Neutrophil (primary cell): ENCODE results near the gene PRAMEF8.
"Not testable (repeated sequence)": the region's sequence is repeated elsewhere in the genome, so short reads cannot be mapped to it uniquely, and the experiment has no call there.

Source experiments
- H3K27ac ChIP-seq: fragments of 200-600 bp; sonication (generic); 2 replicates; pipeline ENCODE4 v1.5.1; 2016; ENCODE audit warnings: mild to moderate bottlenecking, moderate library complexity
- H3K27me3 ChIP-seq: fragments of 200-600 bp; sonication (generic); 2 replicates; pipeline ENCODE4 v1.6.0; 2016; ENCODE audit warnings: mild to moderate bottlenecking
- H3K36me3 ChIP-seq: fragments of 200-600 bp; sonication (generic); 2 replicates; pipeline ENCODE4 v1.5.1; 2017
- H3K4me1 ChIP-seq, 2 experiments: fragments of 200-600 bp in 1 of 2; sonication (generic) in 1 of 2; 1 replicate in 1 of 2; 2 replicates in 1 of 2; pipeline versions ENCODE4 v1.5.1 to v1.6.1; 2013 to 2016; ENCODE audit warnings: low read depth in 1 of 2, low read length in 1 of 2, mild to moderate bottlenecking in 1 of 2, moderate library complexity in 1 of 2; ENCODE audit not compliant: control insufficient read depth in 1 of 2, insufficient read depth in 1 of 2
- H3K4me3 ChIP-seq, 2 experiments: fragments of 200-600 bp in 1 of 2; sonication (generic) in 1 of 2; 1 replicate in 1 of 2; 2 replicates in 1 of 2; pipeline ENCODE4 v1.5.1; 2013 to 2016; ENCODE audit warnings: low read depth in 1 of 2, low read length in 1 of 2, mild to moderate bottlenecking in 1 of 2, moderate library complexity in 1 of 2
- H3K9me3 ChIP-seq: fragments of 200-600 bp; sonication (generic); 2 replicates; pipeline ENCODE4 v1.5.1; 2016

Gene PRAMEF8

DNA sequence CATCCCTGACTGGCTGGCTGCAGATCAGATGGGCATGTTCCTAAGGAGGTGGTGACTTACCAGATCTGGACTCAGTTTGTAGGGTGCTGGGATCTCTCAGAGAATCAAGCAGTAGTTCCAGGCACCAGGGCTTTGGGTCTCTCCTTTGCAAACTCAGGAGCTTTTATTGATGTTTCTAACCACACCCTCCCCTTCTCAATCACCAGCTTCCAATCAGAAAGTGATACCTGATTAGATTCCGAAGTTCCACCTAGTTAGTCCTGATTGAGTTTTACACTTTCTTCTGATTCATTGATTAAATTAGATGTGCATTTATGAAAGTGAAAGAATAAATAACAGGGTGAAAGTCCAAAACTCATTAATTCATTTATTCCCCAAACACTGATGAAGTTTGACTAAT, at the start of gene PRAMEF8:
Gene PRAMEF8 (minus strand): TSS at position 101 of the 400 bp plus-strand sequence. CDS start 1,046 bp downstream, outside the sequence.
- H3K4me3 ChIP-seq, H3K27me3 ChIP-seq, H3K36me3 ChIP-seq, H3K27ac ChIP-seq, H3K9me3 ChIP-seq, H3K4me1 ChIP-seq: not testable (repeated sequence)

GRCh38 chr1:13315281-13315680, 30.3 kb upstream of the PRAMEF8 start, which contains the start of gene PRAMEF15:
Gene PRAMEF15 (plus strand): TSS chr1:13315581. CDS start chr1:13318408, 2,827 bp downstream.
- H3K4me1 ChIP-seq, H3K27me3 ChIP-seq, H3K9me3 ChIP-seq, H3K36me3 ChIP-seq, H3K27ac ChIP-seq, H3K4me3 ChIP-seq: not testable (repeated sequence)

- not testable (repeated sequence) for H3K4me1 ChIP-seq, H3K36me3 ChIP-seq, H3K27me3 ChIP-seq, H3K9me3 ChIP-seq, H3K27ac ChIP-seq, H3K4me3 ChIP-seq
Observed at GRCh38 chr1:13303239-13303638, 18.3 kb upstream of the PRAMEF8 start, which contains the start of gene PRAMEF33. Gene PRAMEF33 (plus strand): TSS chr1:13303539. CDS start chr1:13305955, 2,416 bp downstream.

DNA sequence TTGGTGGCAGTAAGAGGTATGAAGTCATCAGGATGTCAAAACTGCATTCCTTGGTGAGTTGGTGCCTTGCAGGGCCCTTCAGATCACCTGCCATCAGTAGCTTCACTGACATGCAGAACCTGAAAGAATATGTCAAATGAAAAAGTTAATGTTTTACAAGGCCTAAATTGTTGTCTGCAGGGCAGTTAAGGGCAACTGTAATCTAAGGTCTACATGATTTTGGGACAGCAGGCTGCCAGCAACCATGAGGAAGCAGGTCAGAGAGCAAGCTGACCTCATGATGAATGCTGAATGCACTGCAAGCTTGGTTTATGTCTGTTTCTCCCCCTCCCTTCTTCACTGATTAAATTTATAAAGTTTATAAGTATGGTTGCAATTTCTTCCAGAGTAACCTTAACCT, 17.3 kb upstream of the PRAMEF8 start:
- not testable (repeated sequence) for H3K27me3 ChIP-seq, H3K4me3 ChIP-seq, H3K27ac ChIP-seq, H3K4me1 ChIP-seq, H3K9me3 ChIP-seq, H3K36me3 ChIP-seq

DNA sequence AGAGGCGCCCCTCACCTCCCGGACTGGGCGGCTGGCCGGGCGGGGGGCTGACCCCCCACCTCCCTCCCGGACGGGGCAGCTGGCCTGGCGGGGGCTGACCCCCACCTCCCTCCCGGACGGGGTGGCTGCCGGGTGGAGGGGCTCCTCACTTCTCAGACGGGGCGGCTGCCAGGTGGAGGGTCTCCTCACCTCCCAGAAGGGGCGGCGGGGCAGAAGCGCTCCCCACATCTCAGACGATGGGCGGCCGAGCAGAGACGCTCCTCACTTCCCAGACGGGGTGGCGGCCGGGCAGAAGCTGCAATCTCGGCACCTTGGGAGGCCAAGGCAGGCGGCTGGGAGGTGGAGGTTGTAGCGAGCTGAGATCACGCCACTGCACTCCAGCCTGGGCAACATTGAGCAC, 13.8 kb upstream of the PRAMEF8 start:
- not testable (repeated sequence) for H3K27ac ChIP-seq, H3K4me3 ChIP-seq, H3K36me3 ChIP-seq, H3K4me1 ChIP-seq, H3K9me3 ChIP-seq, H3K27me3 ChIP-seq

- not testable (repeated sequence) for H3K36me3 ChIP-seq, H3K4me3 ChIP-seq, H3K27ac ChIP-seq, H3K9me3 ChIP-seq, H3K27me3 ChIP-seq, H3K4me1 ChIP-seq
Observed at GRCh38 chr1:13297216-13297931, 12.4 kb upstream of the PRAMEF8 start.

GRCh38 chr1:13289030-13289429, 4.1 kb upstream of the PRAMEF8 start:
- not testable (repeated sequence) for H3K4me3 ChIP-seq, H3K27me3 ChIP-seq, H3K36me3 ChIP-seq, H3K4me1 ChIP-seq, H3K9me3 ChIP-seq, H3K27ac ChIP-seq

GRCh38 chr1:13279617-13280016, 5.3 kb downstream of the PRAMEF8 start:
- H3K36me3 ChIP-seq, H3K9me3 ChIP-seq, H3K27me3 ChIP-seq, H3K27ac ChIP-seq, H3K4me3 ChIP-seq, H3K4me1 ChIP-seq: not testable (repeated sequence)

GRCh38 chr1:13277016-13277415, 7.9 kb downstream of the PRAMEF8 start:
- not testable (repeated sequence) for H3K4me1 ChIP-seq, H3K27ac ChIP-seq, H3K36me3 ChIP-seq, H3K27me3 ChIP-seq, H3K9me3 ChIP-seq, H3K4me3 ChIP-seq

- H3K4me1 ChIP-seq, H3K36me3 ChIP-seq, H3K27ac ChIP-seq, H3K4me3 ChIP-seq, H3K9me3 ChIP-seq, H3K27me3 ChIP-seq: not testable (repeated sequence)
Observed at GRCh38 chr1:13265124-13265523, 19.8 kb downstream of the PRAMEF8 start.

DNA sequence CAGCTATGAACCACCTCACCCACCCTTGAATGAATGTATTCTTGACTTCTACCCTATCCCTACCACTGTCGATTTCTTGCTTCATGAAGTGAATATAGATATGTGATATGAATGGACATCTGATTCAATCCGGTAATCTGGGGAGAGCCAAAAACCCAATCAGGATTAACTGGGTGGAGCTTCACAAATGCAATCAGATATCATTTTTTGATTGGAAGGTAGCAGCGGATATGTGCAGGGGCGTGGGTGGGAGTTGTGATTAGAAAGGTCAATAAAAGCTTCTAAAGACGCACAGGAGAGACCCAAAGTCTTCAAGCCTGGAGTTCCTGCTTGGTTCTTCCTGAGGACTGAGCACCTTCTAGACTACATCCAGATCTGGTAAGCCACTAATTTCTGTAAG, 31.0 kb downstream of the PRAMEF8 start, which contains the start of gene PRAMEF5:
Gene PRAMEF5 (plus strand): TSS at position 301 of the 400 bp plus-strand sequence. CDS start 5,071 bp downstream, outside the sequence.
- H3K4me3 ChIP-seq, H3K27me3 ChIP-seq, H3K36me3 ChIP-seq, H3K4me1 ChIP-seq, H3K27ac ChIP-seq, H3K9me3 ChIP-seq: not testable (repeated sequence)

DNA sequence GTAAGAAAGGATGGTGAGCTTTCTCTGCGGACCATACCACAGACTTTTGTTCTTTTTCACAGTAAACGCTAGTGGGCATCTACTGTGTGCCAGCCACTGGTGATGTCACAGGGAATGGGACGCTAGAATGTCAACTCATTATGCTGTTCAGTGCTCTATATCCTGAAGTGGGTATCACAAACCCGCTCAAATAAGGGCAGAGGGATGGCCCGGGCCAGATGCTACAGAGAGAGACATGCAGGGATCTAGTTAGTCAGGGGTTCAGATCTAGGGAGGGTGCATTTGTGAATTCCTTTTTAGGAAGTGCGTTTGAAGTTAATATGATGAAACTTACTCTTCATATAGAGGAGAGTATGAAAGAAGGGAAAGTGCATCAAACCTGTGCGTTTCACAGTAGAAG, 37.8 kb downstream of the PRAMEF8 start:
- not testable (repeated sequence) for H3K27me3 ChIP-seq, H3K9me3 ChIP-seq, H3K27ac ChIP-seq, H3K4me3 ChIP-seq, H3K36me3 ChIP-seq, H3K4me1 ChIP-seq

- not testable (repeated sequence) for H3K4me3 ChIP-seq, H3K27me3 ChIP-seq, H3K9me3 ChIP-seq
Observed at GRCh38 chr1:13246554-13246871, 38.4 kb downstream of the PRAMEF8 start.

DNA sequence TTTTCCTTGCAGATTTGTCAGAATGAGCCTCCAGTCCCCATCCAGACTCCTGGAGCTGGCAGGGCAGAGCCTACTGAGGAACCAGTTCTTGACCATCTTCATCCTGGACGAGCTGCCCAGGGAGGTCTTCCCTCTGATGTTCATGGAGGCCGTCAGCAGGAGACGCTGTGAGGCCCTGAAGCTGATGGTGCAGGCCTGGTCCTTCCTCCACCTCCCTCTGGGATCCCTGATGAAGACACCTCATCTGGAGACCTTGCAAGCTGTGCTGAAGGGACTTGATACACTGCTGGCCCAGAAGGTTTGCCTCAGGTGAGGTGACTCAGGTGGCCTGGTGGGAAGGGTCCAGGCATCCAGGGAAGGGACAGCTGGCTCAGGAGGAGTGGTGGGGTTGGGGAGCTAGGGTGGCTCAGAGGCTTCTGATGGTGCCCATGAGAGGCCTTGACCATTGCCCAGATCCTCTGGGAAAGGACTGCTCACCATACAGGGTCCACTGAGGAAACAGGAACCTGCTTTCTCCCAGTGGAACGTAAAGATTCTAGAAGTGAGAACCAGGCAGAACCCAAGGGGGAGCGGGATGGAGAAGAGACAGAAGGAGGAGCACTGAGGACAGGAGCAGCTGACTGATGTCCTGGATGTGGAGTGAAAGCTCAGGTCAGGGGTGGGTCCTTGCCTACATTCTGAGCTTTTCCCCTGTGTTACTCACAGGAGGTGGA, 38.9 kb downstream of the PRAMEF8 start:
- H3K9me3 ChIP-seq, H3K36me3 ChIP-seq, H3K4me1 ChIP-seq, H3K27me3 ChIP-seq, H3K27ac ChIP-seq, H3K4me3 ChIP-seq: not testable (repeated sequence)

More at GRCh38 chr1:13246554-13246871, 38.4 kb downstream of the PRAMEF8 start:
- H3K27ac ChIP-seq, H3K4me1 ChIP-seq, H3K36me3 ChIP-seq: not testable (repeated sequence)
